HepG2 (cell line): ENCODE results near the gene TM4SF1. TPM values are rescaled to one million over a fixed set of nuclear protein-coding genes. Genes with fewer than 3 reads are reported as not detected.
A peak's percentile ranks its signal among the peaks of the same experiment; 100 is the strongest.

Experiments
- FOSL1 ChIP-seq: sonication (generic); formaldehyde crosslinking; IDR thresholded peaks from 2 replicates; pipeline ENCODE4 v1.9.0; 2021; ENCODE audit warnings: missing genetic modification reagents, borderline replicate concordance
- GZF1 ChIP-seq: sonication (generic); formaldehyde crosslinking; IDR thresholded peaks from 2 replicates; pipeline ENCODE4 v1.5.1; 2020; ENCODE audit warnings: mild to moderate bottlenecking, missing genetic modification reagents
- IKZF4 ChIP-seq: sonication (generic); formaldehyde crosslinking; IDR thresholded peaks from 2 replicates; pipeline ENCODE4 v1.5.1; 2020; ENCODE audit warnings: borderline replicate concordance, mild to moderate bottlenecking, low read depth, missing genetic modification reagents; ENCODE audit errors: not compliant biosample characterization
- MAFK ChIP-seq, 2 experiments: IDR thresholded peaks in 1 of 2; conservative IDR thresholded peaks in 1 of 2; 2 replicates each; pipeline ENCODE4 v1.6.1; 2011; ENCODE audit warnings: improper control_type of control experiment in 2 of 2, low read length in 2 of 2
- NKX3-1 ChIP-seq: sonication (generic); formaldehyde crosslinking; IDR thresholded peaks from 2 replicates; pipeline ENCODE4 v1.5.0; 2020; ENCODE audit warnings: missing genetic modification reagents
- PAF1 ChIP-seq: IDR thresholded peaks from 2 replicates; pipeline ENCODE4 v1.6.1; 2016; ENCODE audit warnings: missing genetic modification reagents, missing compliant biosample characterization
- POLR2G ChIP-seq: fragments of 200-400 bp; formaldehyde crosslinking; IDR thresholded peaks from 2 replicates; pipeline ENCODE4 v1.6.1; 2018; ENCODE audit warnings: mild to moderate bottlenecking, low read depth, low read length, moderate library complexity
- RFX5 ChIP-seq: IDR thresholded peaks from 2 replicates; pipeline ENCODE4 v1.6.1; 2011; ENCODE audit warnings: low read depth, low read length, improper control_type of control experiment
- SCMH1 ChIP-seq: sonication (generic); formaldehyde crosslinking; IDR thresholded peaks from 2 replicates; pipeline ENCODE4 v1.9.0; 2021; ENCODE audit warnings: missing genetic modification reagents, mild to moderate bottlenecking, borderline replicate concordance
- SIN3B ChIP-seq: fragments of 150-350 bp; IDR thresholded peaks from 2 replicates; pipeline ENCODE4 v1.6.1; 2014; ENCODE audit warnings: low read length
- SYNCRIP ChIP-seq: fragments of 200-400 bp; formaldehyde crosslinking; IDR thresholded peaks from 2 replicates; pipeline ENCODE4 v1.6.1; 2018; ENCODE audit warnings: mild to moderate bottlenecking, low read depth, low read length; ENCODE audit not compliant: insufficient read depth
- ZFP1 ChIP-seq: IDR thresholded peaks from 2 replicates; pipeline ENCODE4 v1.6.1; 2016
- ZNF562 ChIP-seq: sonication (generic); formaldehyde crosslinking; IDR thresholded peaks from 2 replicates; pipeline ENCODE4 v1.8.0; 2022; ENCODE audit warnings: missing genetic modification reagents, borderline replicate concordance
- ZNF644 ChIP-seq: IDR thresholded peaks from 2 replicates; pipeline ENCODE4 v1.6.1; 2016; ENCODE audit warnings: low read depth
- ZNF652 ChIP-seq: IDR thresholded peaks from 2 replicates; pipeline ENCODE4 v1.6.1; 2016; ENCODE audit warnings: low read depth, borderline replicate concordance
- polyA plus RNA-seq, 8 experiments: library from polyadenylated mRNA; depleted of rRNA in 3 of 8; stranded (reverse) in 7 of 8; unstranded in 1 of 8; fragments of >200 nt; fragmentation: Illumina TruSeq in 4 of 8; extraction: Trizol in 4 of 8; gene quantifications; 2 replicates each; pipeline versions ENCODE4 v1.2.1 to v1.2.3, GENCODE V29; 2011 to 2016; ENCODE audit warnings: low read depth in 4 of 8, missing spikeins in 1 of 8, mixed read lengths in 1 of 8; ENCODE audit not compliant: insufficient read depth in 1 of 8
- total RNA-seq, 5 experiments: library from RNA; depleted of rRNA; stranded (reverse); fragments of >200 nt; fragmentation: Illumina TruSeq; extraction: Trizol; gene quantifications; 2 replicates each; pipeline ENCODE4 v1.2.3, GENCODE V29; 2016; ENCODE audit warnings: low read depth in 1 of 5
- TF ChIP-seq, protein P1 (sequence below): sonication (generic); formaldehyde crosslinking; IDR thresholded peaks from 2 replicates; pipeline ENCODE4 v1.5.1; 2020; ENCODE audit warnings: mild to moderate bottlenecking, missing genetic modification reagents, borderline replicate concordance
- TF ChIP-seq, protein P2 (sequence below): sonication (generic); formaldehyde crosslinking; IDR thresholded peaks from 2 replicates; pipeline ENCODE4 v1.4.0; 2020; ENCODE audit warnings: missing genetic modification reagents, mild to moderate bottlenecking, borderline replicate concordance
- TF ChIP-seq, protein P3 (sequence below): sonication (generic); formaldehyde crosslinking; IDR thresholded peaks from 2 replicates; pipeline ENCODE4 v1.8.1; 2023; ENCODE audit warnings: mild to moderate bottlenecking, missing genetic modification reagents, borderline replicate concordance
- TF ChIP-seq, protein P4 (sequence below): sonication (generic); formaldehyde crosslinking; IDR thresholded peaks from 2 replicates; pipeline ENCODE4 v1.4.0; 2020; ENCODE audit warnings: missing genetic modification reagents
- TF ChIP-seq, protein P5 (sequence below): IDR thresholded peaks from 2 replicates; pipeline ENCODE4 v1.6.1; 2018; ENCODE audit warnings: missing genetic modification reagents, mild to moderate bottlenecking, missing compliant biosample characterization

The TM4SF1 gene
- total and polyA plus RNA-seq, 2 of the 13 experiments (the other 11 are each of a cell fraction or from before 2014, with no cell fraction given): 431 to 1,359 TPM

DNA sequence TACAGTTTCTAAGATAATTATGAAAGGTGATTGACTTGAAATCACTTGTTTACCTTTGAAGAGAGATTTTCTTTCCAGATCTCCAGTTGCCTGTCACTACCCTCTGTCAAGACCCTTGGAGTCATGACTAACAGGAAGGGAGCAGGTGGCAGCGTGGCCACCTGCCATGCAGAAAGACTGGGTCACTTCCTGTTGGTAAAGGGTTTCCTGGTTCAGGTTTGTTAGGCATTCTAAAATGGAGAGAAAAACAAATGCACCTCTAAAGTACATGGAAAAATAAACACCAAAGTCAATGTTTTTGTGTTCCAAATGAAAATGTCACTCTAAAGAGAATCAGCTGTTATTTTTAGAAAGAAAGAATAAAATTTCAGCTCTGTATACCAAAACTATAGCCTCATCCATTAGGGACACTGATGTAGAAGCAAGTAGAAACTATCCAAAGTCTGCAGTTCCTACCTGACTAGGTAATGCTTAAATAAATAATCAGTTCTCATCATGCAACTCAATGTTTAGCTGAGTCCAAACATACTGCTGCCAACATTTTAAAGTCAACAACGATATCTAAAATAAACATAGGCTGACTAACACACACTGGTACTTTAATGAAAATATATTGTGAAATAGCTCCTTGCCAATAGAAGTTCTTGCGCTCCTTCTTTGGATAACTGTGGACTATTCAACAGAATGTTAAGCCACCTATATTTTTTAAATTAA is 23.9 kb upstream of the TM4SF1 start (continued):
- TF ChIP-seq, protein P1, sequence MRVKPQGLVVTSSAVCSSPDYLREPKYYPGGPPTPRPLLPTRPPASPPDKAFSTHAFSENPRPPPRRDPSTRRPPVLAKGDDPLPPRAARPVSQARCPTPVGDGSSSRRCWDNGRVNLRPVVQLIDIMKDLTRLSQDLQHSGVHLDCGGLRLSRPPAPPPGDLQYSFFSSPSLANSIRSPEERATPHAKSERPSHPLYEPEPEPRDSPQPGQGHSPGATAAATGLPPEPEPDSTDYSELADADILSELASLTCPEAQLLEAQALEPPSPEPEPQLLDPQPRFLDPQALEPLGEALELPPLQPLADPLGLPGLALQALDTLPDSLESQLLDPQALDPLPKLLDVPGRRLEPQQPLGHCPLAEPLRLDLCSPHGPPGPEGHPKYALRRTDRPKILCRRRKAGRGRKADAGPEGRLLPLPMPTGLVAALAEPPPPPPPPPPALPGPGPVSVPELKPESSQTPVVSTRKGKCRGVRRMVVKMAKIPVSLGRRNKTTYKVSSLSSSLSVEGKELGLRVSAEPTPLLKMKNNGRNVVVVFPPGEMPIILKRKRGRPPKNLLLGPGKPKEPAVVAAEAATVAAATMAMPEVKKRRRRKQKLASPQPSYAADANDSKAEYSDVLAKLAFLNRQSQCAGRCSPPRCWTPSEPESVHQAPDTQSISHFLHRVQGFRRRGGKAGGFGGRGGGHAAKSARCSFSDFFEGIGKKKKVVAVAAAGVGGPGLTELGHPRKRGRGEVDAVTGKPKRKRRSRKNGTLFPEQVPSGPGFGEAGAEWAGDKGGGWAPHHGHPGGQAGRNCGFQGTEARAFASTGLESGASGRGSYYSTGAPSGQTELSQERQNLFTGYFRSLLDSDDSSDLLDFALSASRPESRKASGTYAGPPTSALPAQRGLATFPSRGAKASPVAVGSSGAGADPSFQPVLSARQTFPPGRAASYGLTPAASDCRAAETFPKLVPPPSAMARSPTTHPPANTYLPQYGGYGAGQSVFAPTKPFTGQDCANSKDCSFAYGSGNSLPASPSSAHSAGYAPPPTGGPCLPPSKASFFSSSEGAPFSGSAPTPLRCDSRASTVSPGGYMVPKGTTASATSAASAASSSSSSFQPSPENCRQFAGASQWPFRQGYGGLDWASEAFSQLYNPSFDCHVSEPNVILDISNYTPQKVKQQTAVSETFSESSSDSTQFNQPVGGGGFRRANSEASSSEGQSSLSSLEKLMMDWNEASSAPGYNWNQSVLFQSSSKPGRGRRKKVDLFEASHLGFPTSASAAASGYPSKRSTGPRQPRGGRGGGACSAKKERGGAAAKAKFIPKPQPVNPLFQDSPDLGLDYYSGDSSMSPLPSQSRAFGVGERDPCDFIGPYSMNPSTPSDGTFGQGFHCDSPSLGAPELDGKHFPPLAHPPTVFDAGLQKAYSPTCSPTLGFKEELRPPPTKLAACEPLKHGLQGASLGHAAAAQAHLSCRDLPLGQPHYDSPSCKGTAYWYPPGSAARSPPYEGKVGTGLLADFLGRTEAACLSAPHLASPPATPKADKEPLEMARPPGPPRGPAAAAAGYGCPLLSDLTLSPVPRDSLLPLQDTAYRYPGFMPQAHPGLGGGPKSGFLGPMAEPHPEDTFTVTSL (CRISPR knock-in tag): peak; percentile 98
- peak; percentile 21 to 29; a peak in 2 of 4 replicates for TF ChIP-seq MAFK (conservative IDR thresholded peaks at IDR 0.05 in 1 of 2, IDR thresholded peaks at IDR 0.05 in 1 of 2; ENCODE audit: low read length in 2 of 2)
- TF ChIP-seq, protein P2, sequence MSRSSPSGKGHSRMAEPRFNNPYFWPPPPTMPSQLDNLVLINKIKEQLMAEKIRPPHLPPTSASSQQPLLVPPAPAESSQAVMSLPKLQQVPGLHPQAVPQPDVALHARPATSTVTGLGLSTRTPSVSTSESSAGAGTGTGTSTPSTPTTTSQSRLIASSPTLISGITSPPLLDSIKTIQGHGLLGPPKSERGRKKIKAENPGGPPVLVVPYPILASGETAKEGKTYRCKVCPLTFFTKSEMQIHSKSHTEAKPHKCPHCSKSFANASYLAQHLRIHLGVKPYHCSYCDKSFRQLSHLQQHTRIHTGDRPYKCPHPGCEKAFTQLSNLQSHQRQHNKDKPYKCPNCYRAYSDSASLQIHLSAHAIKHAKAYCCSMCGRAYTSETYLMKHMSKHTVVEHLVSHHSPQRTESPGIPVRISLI (CRISPR knock-in tag): no peak; the same call in 1 of the 2 replicates
- TF ChIP-seq, protein P3, sequence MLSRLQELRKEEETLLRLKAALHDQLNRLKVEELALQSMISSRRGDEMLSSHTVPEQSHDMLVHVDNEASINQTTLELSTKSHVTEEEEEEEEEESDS: no peak
- no peak for TF ChIP-seq SCMH1 (CRISPR knock-in tag)
- TF ChIP-seq RFX5: no peak
- TF ChIP-seq, protein P4, sequence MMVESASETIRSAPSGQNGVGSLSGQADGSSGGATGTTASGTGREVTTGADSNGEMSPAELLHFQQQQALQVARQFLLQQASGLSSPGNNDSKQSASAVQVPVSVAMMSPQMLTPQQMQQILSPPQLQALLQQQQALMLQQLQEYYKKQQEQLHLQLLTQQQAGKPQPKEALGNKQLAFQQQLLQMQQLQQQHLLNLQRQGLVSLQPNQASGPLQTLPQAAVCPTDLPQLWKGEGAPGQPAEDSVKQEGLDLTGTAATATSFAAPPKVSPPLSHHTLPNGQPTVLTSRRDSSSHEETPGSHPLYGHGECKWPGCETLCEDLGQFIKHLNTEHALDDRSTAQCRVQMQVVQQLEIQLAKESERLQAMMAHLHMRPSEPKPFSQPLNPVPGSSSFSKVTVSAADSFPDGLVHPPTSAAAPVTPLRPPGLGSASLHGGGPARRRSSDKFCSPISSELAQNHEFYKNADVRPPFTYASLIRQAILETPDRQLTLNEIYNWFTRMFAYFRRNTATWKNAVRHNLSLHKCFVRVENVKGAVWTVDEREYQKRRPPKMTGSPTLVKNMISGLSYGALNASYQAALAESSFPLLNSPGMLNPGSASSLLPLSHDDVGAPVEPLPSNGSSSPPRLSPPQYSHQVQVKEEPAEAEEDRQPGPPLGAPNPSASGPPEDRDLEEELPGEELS (CRISPR knock-in tag): peak; percentile 94
- TF ChIP-seq NKX3-1: peak; percentile 40; the same call in 1 of the 2 replicates
- no peak for TF ChIP-seq SYNCRIP
- no peak for TF ChIP-seq GZF1 (CRISPR knock-in tag)
- TF ChIP-seq POLR2G: peak; percentile 53; the same call in 1 of the 2 replicates
- TF ChIP-seq ZNF652 (CRISPR knock-in tag): peak; percentile 53
- TF ChIP-seq ZFP1 (CRISPR knock-in tag): peak; percentile 29; the same call in 1 of the 2 replicates
- no peak for TF ChIP-seq IKZF4
- no peak for TF ChIP-seq PAF1 (CRISPR knock-in tag)
- TF ChIP-seq FOSL1 (CRISPR knock-in tag): peak; percentile 89
- no peak for TF ChIP-seq ZNF562
- no peak for TF ChIP-seq ZNF644 (CRISPR knock-in tag)
- no peak for TF ChIP-seq SIN3B
- TF ChIP-seq, protein P5, sequence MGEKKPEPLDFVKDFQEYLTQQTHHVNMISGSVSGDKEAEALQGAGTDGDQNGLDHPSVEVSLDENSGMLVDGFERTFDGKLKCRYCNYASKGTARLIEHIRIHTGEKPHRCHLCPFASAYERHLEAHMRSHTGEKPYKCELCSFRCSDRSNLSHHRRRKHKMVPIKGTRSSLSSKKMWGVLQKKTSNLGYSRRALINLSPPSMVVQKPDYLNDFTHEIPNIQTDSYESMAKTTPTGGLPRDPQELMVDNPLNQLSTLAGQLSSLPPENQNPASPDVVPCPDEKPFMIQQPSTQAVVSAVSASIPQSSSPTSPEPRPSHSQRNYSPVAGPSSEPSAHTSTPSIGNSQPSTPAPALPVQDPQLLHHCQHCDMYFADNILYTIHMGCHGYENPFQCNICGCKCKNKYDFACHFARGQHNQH: peak; percentile 69
